Measurements from ENCODE around the gene SGPL1. TPM values are rescaled to one million over a fixed set of nuclear protein-coding genes. Genes with fewer than 3 reads are reported as not detected.

Gene SGPL1
- total RNA-seq, 2 experiments from 2014 or later, result 28.2 to 31.8 TPM

Other genes with a start within 250 kb of the SGPL1 start
- gene PRF1, start 213.2 kb upstream of the SGPL1 start, total RNA-seq, result 100 to 1,000 TPM; 165 to 170 TPM
- gene ADAMTS14, start 143.4 kb upstream of the SGPL1 start, total RNA-seq, result not detected
- gene TBATA, start 30.6 kb upstream of the SGPL1 start, total RNA-seq, result not detected
- gene PCBD1, start 72.6 kb downstream of the SGPL1 start, total RNA-seq, result 10 to 100 TPM; 23.5 to 27.7 TPM